ENCODE measurements around the gene CARD9. TPM values are rescaled to one million over a fixed set of nuclear protein-coding genes. Genes with fewer than 3 reads are reported as not detected.

Gene CARD9
- total RNA-seq, result 1 to 10 TPM; 2.2 to 2.4 (median 2.2) TPM
- long read RNA-seq, donor 1, partial matches to known transcripts, result 3 of 8 reads
- long read RNA-seq, donor 1, other reads (novel, unspliced or antisense), result 4 of 8 reads
- long read RNA-seq, donor 2, partial matches to known transcripts, result 0 of 5 reads
- long read RNA-seq, donor 2, other reads (novel, unspliced or antisense), result 1 of 5 reads

GRCh38 chr9:136373300-136374182 is at the start of gene CARD9:
Gene CARD9, minus strand, starts transcription at chr9:136373669. Its CDS starts 1,591 bp downstream, at chr9:136372078.
- intact Hi-C loops (cut with DNase I, micrococcal nuclease), result no loop called here
- peak; percentile 42 for ATAC-seq
- Histone ChIP-seq H3K36me3 (ENCODE audit: low read depth) (no peaks in the 10 kb centered on the region), H3K4me1 (ENCODE audit: low read depth) (no peaks in the 10 kb centered on the region), H3K4me3 (no peak within 1 kb of the TSS), H3K9me3 (no peaks in the 10 kb centered on the region)
- peak in 1 of 3 donors; percentile 35 for DNase-seq
- TF ChIP-seq CTCF (IDR thresholded peaks at IDR 0.05), result no peak

GRCh38 chr9:136422876-136423275 is 49.4 kb upstream of the CARD9 start:
- Histone ChIP-seq H3K36me3 (ENCODE audit: low read depth) (peaks cover 7% of the 10 kb centered on the region), H3K4me1 (ENCODE audit: low read depth) (no peaks in the 10 kb centered on the region), H3K9me3 (no peaks in the 10 kb centered on the region), H3K4me3 (no peak overlapping the region)
- intact Hi-C loops (cut with DNase I, micrococcal nuclease), result no loop called here
- ATAC-seq (no peak), DNase-seq (no peak)
- no peak for TF ChIP-seq CTCF (IDR thresholded peaks at IDR 0.05)

- intact Hi-C loops (cut with DNase I, micrococcal nuclease), result no loop called here
- H3K4me3 ChIP-seq, result no peak overlapping the region
- no peak for TF ChIP-seq CTCF (IDR thresholded peaks at IDR 0.05)
- DNase-seq (no peak), ATAC-seq (no peak)
- H3K4me1 ChIP-seq (ENCODE audit: low read depth), result no peaks in the 10 kb centered on the region
- H3K9me3 ChIP-seq, result no peaks in the 10 kb centered on the region
- peaks cover 12% of the 10 kb centered on the region for H3K36me3 ChIP-seq (ENCODE audit: low read depth)
Observed at GRCh38 chr9:136421791-136422190, 48.3 kb upstream of the CARD9 start.

- H3K9me3 ChIP-seq, result no peaks in the 10 kb centered on the region
- no peak overlapping the region for H3K4me3 ChIP-seq
- H3K4me1 ChIP-seq (ENCODE audit: low read depth), result no peaks in the 10 kb centered on the region
- no peak for TF ChIP-seq CTCF (IDR thresholded peaks at IDR 0.05)
- intact Hi-C loops (cut with DNase I, micrococcal nuclease), result no loop called here
- peaks cover 12% of the 10 kb centered on the region for H3K36me3 ChIP-seq (ENCODE audit: low read depth)
- DNase-seq (no peak), ATAC-seq (peak; percentile 17)
Observed at GRCh38 chr9:136419092-136419420, 45.6 kb upstream of the CARD9 start.

- Histone ChIP-seq H3K36me3 (ENCODE audit: low read depth) (peaks cover 12% of the 10 kb centered on the region), H3K4me3 (no peak overlapping the region), H3K9me3 (no peaks in the 10 kb centered on the region), H3K4me1 (ENCODE audit: low read depth) (no peaks in the 10 kb centered on the region)
- no peak for TF ChIP-seq CTCF (IDR thresholded peaks at IDR 0.05)
- intact Hi-C loops (cut with DNase I, micrococcal nuclease), result no loop called here
- no peak for ATAC-seq
- no peak for DNase-seq
Observed at GRCh38 chr9:136418182-136419091, 45.0 kb upstream of the CARD9 start.

Measured in mucosa of descending colon (tissue), 3 donors.